OCI-LY3 (cell line): Measurements from ENCODE around the gene KLF14.

Experiments
- CTCF ChIP-seq: fragments of 200-600, 300-600 bp; sonication (generic); IDR thresholded peaks from 2 replicates; pipeline ENCODE4 v1.5.1; 2014; ENCODE audit warnings: antibody characterized with exemption, low read length, low read depth
- EZH2phosphoT487 ChIP-seq: fragments of 200-600 bp; shearing (Covaris generic); IDR thresholded peaks from 2 replicates; pipeline ENCODE4 v1.6.1; 2018; ENCODE audit warnings: antibody characterized with exemption, mixed run types, low read depth

GRCh38 chr7:130689683-130690082 is 44.3 kb downstream of the KLF14 start:
- TF ChIP-seq CTCF = no peak
- TF ChIP-seq EZH2phosphoT487 = no peak
